ENCODE measurements around the gene PORCN.

Gene PORCN

DNA sequence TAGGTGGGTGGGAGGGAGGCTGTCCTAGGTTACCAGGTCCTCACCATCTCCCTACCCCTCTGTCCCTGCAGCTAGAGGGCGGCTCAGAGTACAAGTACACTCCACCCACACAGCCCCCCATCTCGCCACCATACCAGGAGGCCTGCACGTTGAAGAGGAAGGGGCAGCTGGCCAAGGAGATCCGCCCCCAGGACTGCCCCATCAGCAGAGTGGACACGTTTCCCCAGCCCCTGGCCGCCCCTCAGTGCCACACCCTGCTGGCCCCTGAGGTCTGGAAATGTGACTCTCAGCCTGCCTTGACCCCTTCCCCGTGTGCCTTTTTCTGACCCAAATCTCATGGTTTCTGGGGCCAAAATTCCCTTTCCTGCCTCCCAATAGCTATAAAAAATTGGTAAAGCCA lies 26.3 kb upstream of the PORCN start:
- DNase-seq (ENCODE audit: extremely low read depth, low read depth), result no peak
- TF ChIP-seq, protein P1, sequence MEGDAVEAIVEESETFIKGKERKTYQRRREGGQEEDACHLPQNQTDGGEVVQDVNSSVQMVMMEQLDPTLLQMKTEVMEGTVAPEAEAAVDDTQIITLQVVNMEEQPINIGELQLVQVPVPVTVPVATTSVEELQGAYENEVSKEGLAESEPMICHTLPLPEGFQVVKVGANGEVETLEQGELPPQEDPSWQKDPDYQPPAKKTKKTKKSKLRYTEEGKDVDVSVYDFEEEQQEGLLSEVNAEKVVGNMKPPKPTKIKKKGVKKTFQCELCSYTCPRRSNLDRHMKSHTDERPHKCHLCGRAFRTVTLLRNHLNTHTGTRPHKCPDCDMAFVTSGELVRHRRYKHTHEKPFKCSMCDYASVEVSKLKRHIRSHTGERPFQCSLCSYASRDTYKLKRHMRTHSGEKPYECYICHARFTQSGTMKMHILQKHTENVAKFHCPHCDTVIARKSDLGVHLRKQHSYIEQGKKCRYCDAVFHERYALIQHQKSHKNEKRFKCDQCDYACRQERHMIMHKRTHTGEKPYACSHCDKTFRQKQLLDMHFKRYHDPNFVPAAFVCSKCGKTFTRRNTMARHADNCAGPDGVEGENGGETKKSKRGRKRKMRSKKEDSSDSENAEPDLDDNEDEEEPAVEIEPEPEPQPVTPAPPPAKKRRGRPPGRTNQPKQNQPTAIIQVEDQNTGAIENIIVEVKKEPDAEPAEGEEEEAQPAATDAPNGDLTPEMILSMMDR (IDR thresholded peaks at IDR 0.05; ENCODE audit: low read depth, low read length, missing control alignments), result no peak
- no peak overlapping the region for H3K4me3 ChIP-seq (replicated peaks; ENCODE audit: low read depth, low read length)

DNA sequence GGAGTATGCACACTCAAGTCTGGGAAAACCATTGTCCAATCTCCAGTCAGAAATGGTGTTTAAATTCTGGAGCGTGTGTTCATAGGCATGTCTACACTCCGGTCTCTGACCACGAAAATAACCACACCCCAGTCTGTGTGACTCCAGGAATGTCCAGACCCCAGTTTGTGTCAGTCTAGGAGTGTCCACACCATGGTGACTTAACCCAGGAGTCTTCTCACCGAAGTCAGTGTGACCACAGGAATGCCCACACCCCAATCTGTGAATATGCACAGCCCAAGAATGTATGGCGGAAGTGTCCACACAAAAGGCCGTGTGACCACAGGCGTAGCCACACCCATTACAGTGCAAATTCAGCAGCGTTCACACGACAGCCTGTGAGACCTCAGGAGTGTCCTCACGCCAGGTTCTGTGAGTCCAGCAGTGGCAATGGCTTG lies 21.4 kb upstream of the PORCN start:
- TF ChIP-seq, protein P1 (IDR thresholded peaks at IDR 0.05; ENCODE audit: low read depth, low read length, missing control alignments), result no peak
- DNase-seq (ENCODE audit: extremely low read depth, low read depth), result peak; percentile 53
- no peak overlapping the region for H3K4me3 ChIP-seq (replicated peaks; ENCODE audit: low read depth, low read length)

DNA sequence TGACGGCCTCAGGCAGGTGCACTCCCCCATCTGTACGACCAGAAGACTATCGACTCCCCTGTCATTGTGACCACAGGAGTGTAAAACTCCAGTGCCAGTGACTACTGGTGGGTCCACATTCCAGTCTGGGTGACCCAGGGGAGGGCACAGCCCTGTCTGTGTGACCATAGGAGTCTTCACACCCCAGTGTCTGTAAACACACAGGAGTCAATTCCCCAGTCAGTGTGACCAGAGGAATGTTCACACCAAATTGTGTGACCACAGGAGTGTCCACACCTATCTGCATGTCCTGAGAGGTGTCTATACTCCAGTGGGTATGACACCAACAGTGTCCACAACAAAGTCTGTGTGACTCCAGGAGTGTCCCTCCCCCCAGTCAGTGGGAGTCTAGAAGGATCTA lies 20.8 kb upstream of the PORCN start:
- no peak overlapping the region for H3K4me3 ChIP-seq (replicated peaks; ENCODE audit: low read depth, low read length)
- TF ChIP-seq, protein P1 (IDR thresholded peaks at IDR 0.05; ENCODE audit: low read depth, low read length, missing control alignments), result no peak
- DNase-seq (ENCODE audit: extremely low read depth, low read depth), result no peak

DNA sequence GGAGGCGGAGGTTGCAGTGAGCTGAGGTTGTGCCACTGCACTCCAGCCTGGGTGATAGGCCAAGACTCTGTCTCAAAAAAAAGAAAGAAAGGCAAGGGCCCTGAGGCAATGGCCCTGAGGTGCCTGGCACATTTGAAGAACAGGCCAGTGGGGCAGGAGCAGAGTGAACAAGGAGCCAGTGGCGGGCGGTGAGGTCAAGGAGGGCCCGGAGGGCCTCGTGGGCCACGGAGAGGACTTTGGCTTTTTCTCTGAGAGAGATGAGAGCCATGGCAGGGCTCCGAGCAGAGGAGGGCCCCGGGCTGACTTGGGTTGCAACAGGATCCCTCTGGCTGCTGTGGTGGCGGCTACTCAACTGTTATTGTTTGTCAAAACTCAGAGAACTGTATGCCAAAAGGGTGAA lies 19.5 kb upstream of the PORCN start:
- DNase-seq (ENCODE audit: extremely low read depth, low read depth), result no peak
- H3K4me3 ChIP-seq (replicated peaks; ENCODE audit: low read depth, low read length), result no peak overlapping the region
- TF ChIP-seq, protein P1 (IDR thresholded peaks at IDR 0.05; ENCODE audit: low read depth, low read length, missing control alignments), result no peak

DNA sequence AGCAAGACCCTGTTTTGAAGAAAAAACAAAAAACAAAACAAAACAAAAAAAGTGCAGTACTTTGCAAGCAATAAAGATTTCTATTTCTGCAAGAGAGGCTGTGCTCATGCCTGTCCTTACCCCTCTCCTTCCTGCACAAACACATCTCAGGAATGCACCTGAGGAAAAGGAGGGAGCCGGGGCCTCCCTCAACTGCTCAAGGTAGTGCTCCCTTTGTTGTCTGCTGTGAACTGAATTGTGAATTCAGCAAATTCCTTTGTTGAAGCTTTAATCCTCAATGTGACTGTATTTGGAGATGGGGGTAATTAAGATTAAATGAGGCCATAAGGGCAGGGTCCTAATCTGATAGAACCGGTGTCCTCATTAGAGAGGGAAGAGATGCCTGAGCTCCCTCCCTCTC lies 18.9 kb upstream of the PORCN start:
- TF ChIP-seq, protein P1 (IDR thresholded peaks at IDR 0.05; ENCODE audit: low read depth, low read length, missing control alignments), result no peak
- no peak overlapping the region for H3K4me3 ChIP-seq (replicated peaks; ENCODE audit: low read depth, low read length)
- no peak for DNase-seq (ENCODE audit: extremely low read depth, low read depth)

DNA sequence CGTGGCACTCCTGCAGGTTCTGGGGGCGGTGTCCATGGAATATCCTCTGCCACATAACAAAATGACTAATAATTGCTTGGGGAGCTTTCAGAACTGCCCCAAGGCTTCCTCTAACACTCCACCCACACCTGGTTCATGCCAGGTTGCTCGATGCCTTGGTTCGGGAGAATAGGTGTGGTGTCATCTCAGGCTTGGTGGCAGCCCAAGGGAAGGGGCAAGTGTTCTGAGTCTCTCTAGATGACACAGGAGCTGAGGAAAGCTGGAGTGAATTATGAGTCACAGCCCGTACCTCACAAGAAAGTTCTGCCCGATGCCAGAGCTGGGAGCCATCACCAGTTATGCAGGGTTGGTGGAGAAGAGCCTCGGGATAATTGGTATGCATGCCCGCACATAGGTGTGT lies 18.1 kb upstream of the PORCN start:
- TF ChIP-seq, protein P1 (IDR thresholded peaks at IDR 0.05; ENCODE audit: low read depth, low read length, missing control alignments), result no peak
- no peak overlapping the region for H3K4me3 ChIP-seq (replicated peaks; ENCODE audit: low read depth, low read length)
- DNase-seq (ENCODE audit: extremely low read depth, low read depth), result no peak

DNA sequence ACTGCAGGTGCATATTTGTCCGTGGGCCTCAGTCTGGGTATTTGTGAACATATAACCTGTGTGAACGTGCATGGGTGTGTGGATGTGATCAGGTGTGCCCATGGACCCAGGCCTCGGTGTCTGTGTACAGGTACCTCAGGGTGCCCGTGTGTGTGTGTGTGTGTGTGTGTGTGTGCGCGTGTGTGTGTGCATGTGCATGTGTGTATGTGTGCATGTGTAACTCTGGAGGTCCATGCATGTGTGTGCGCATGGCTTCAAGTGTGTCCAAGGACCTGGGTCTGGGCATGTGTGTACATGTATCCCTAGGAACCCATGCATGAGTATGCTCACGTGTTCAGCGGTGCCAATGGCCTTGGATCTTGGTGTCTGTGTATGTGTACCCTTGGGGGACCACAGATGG lies 17.0 kb upstream of the PORCN start:
- no peak overlapping the region for H3K4me3 ChIP-seq (replicated peaks; ENCODE audit: low read depth, low read length)
- TF ChIP-seq, protein P1 (IDR thresholded peaks at IDR 0.05; ENCODE audit: low read depth, low read length, missing control alignments), result no peak
- no peak for DNase-seq (ENCODE audit: extremely low read depth, low read depth)
